HG03025 (cell line): ENCODE measurements around the gene SERPINA1.

Experiments used
- ATAC-seq: cut with Tn5 transposase; IDR thresholded peaks from one replicate; pipeline ENCODE4 v1.9.1; 2021; ENCODE audit warnings: mild to moderate bottlenecking, moderate library complexity; ENCODE audit not compliant: unreplicated experiment, low FRiP score

SERPINA1 gene

DNA sequence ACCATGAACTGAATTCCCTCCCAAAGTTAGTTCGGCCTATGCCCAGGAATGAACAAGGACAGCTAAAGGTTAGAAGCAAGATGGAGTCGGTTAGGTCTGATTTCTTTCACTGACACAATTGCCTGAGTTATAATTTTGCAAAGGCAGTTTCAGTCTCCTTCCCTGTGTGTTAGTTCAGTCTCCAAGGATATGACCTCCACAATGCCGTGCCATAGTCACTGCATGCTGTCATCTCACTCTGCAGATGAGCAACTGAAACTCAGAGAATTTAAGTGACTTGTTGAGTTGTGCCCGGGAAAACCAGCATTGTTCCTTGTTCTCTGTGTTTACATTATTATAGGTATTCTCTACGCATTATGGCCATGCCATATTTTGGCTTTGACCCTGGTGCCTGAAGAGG, 10.1 kb upstream of the SERPINA1 start:
- no peak for ATAC-seq

DNA sequence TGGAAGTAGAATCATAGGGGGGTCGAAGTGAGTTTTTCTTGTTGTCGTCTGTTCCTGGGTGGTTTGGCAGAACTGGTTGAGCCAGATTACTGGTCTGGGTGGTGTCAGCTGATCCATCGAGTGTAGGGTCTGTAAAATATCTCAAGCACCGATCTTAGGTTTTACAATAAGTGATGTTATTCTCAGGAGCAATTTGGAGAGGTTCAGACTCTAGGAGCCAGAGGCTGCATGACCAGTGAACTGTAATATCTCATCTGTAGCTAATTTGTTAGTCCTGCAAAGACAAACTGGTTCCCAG, 9.7 kb upstream of the SERPINA1 start:
- ATAC-seq = no peak

- ATAC-seq = no peak
Observed at GRCh38 chr14:94397289-94398181, 9.1 kb upstream of the SERPINA1 start.

- ATAC-seq = no peak
Observed at GRCh38 chr14:94396628-94397225, 8.3 kb upstream of the SERPINA1 start.

GRCh38 chr14:94395888-94396574, 7.6 kb upstream of the SERPINA1 start:
- no peak for ATAC-seq

- ATAC-seq = no peak
Observed at GRCh38 chr14:94395282-94395887, 7.0 kb upstream of the SERPINA1 start.

- no peak for ATAC-seq
Observed at GRCh38 chr14:94394581-94395207, 6.3 kb upstream of the SERPINA1 start.

DNA sequence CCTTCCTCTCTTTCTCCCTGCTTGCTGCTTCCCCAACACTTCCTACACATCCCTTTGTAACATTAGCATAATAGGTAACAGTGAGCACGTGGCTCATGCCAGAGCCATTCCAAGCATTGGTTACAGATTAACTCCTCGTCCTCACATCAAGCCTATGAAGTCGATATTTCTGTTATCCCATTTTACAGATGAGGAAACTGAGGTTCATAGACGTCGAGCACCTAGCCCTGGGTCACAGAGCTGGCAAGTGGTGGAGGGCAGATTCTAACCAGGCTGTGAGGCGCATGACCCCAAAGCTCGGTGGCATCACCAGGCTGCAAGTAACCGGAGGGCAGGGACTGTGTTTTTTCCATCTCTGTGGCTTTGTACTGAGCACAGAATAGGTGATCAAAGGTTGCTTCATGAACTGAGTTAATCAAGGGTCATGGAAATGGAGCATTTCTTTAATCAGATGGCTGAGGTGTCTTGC, 5.7 kb upstream of the SERPINA1 start:
- no peak for ATAC-seq

GRCh38 chr14:94393474-94393873, 5.1 kb upstream of the SERPINA1 start:
- no peak for ATAC-seq

GRCh38 chr14:94392510-94392935, 4.1 kb upstream of the SERPINA1 start:
- no peak for ATAC-seq

DNA sequence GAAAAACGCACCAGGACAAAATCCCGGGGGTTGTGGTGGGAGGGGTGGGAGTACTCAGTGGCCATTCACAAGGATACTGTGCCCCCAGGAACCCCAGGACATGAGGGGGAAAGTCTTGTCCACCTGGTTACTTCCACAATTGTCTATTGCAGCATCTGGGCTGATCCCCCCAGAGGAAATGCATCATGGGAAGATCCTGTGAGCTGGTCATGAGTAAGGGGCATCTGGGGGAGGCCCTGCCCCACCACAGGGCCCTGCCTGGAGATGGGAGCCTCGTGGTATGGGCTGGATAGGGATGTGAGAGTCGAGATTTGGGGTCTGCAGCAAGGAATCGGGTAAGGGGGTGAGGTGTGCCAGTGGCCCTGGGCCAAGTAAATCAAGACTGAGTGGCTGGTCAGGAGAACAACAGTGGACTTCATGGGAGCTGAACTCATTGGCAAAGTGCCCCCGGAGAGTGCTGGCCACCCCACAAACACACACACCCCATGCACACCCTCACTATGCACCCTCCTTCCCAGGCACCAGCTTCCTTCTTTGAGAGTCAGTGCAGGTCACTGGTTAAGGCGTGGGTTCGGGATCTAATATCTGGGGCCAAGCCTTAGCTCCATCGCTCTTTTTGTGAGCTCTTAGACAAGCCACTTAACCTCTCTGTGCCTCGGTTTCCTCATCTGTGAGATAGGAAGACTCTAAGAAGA, 3.0 kb upstream of the SERPINA1 start:
- ATAC-seq = no peak

DNA sequence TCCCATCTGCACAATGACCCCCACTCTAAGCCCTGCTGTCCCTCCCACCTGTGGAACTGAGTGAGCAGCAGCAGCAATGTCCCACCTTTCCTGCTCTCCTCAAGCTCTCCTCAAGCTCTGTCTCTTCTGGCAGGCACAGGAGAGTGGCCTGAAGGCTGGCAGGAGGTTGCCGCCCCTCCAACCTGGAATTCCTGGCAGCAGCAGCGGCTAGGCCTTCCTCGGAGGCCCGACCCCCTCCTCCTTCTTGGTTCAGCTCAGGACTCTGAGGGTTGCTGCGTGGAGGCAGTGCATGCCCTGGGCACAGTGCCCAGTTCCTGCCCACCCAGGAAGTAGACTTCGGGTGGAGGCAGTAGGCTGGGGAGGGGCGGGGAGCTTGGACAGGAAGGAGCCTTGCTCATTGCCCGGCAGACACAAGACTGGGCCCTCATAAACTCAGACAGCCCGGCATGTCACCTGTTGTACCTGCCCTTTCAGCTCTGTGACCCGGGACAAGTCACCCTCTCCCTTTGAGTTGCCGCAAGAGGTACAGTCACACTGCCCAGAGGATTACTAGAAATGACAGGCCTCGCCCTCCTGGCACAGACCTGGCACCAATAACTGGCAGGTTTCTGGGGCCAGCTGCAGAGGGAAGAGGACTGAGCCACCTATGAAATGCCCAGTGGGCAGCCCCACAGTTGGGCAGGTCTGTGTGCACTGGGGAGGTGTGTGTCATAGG, 2.1 kb upstream of the SERPINA1 start:
- no peak for ATAC-seq

GRCh38 chr14:94389731-94390371, 1.4 kb upstream of the SERPINA1 start:
- ATAC-seq = no peak

DNA sequence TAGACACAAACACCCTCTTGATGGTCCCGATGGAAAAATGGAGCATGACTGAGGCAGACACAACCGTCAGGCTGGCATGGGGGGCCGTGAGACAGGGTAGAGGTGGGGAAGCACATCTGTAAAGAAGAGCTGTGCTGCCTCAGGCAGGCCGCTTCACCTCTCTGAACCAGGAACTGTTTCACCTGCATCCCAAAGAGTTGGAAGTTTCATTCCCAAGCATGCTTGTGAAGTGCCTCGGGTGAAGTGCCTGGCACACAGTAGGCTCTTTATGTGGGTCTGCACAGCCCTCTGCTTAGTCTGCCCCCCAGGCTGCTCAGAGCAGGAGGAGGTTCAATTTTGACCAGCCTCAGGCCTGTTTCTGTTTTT, 685 bp upstream of the SERPINA1 start:
- no peak for ATAC-seq

DNA sequence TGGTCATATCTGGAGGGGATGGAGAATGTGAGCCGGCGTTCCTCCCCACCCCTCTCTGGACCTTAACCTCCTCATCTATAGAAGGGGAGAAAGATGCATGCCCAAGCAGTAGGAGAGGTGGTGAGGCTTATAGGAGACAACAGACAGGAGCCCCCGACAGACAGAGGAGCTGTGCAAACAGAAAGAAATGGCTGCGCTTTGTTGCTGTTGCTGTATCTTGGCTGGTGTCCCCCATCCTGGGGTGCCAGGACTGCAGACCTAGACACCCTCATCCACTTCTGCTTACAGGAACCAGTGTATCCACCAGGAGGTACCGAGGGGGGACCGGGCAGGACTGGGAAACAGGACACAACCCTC, 397 bp downstream of the SERPINA1 start:
- no peak for ATAC-seq

GRCh38 chr14:94387051-94388026, 1.1 kb downstream of the SERPINA1 start:
- ATAC-seq = no peak

DNA sequence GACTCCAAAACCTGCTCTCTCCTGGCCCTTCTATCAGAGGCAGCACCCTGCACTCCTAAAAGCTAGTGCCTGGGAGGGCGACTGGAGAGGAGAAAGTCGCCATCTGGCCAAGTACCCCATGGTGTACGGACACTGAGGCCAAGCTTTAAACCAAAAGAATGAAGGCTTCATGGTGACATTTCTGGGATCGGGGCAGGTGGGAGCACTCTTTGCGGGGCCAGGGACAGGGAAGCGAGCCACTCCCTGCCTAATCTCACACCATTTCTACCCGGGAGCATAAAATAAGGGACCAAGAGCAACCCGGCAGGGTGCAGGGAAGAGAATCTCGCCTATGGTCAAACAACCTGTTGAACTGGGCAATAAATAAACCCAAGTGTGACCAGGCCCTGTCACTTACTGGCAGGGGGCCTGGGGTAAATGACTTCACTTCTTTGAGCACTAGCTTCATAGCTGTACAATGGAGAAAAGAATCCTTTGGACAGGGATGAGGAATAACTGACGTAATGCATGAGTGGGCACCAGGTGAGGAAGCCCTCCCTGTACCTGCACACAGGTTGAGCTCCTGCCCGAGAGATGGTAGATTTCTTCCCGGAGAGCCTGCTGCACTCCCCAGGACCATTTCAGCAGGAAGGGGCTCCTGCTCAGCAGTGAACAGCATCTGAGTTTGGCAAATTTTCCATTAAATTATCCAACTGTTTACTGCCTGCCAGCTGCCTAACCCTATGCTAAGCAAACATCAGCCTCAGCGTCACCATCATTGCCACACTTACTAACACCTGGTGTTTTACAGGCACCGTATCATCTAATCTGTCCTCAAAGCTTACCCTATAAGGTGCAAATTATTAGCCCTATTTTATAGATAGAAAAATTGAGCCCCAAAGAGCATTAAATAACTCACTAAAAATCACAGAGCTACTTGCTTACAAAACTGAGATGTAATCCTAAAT, 2.0 kb downstream of the SERPINA1 start:
- no peak for ATAC-seq
